ENCODE results near the gene MRGPRG.
"Not testable (repeated sequence)": the region's sequence is repeated elsewhere in the genome, so short reads cannot be mapped to it uniquely, and the experiment has no call there.

Gene MRGPRG

GRCh38 chr11:3170756-3171650 lies 47.6 kb downstream of the MRGPRG start:
- DNase-seq = no peak

- no peak for DNase-seq
These were observed 48.4 kb downstream of the MRGPRG start for GRCh38 chr11:3170044-3170755.

GRCh38 chr11:3169255-3170043 lies 49.2 kb downstream of the MRGPRG start:
- DNase-seq = no peak

GRCh38 chr11:3168742-3169254 lies 49.8 kb downstream of the MRGPRG start:
- not testable (repeated sequence) for DNase-seq
